HG02763 (cell line): Measurements from ENCODE around the gene TTLL12.
A peak's percentile ranks its signal among the peaks of the same experiment; 100 is the strongest.

Experiments
- ATAC-seq: cut with Tn5 transposase; IDR thresholded peaks from one replicate; pipeline ENCODE4 v1.9.1; 2021; ENCODE audit warnings: mild to moderate bottlenecking, moderate library complexity; ENCODE audit not compliant: unreplicated experiment

TTLL12 gene

DNA sequence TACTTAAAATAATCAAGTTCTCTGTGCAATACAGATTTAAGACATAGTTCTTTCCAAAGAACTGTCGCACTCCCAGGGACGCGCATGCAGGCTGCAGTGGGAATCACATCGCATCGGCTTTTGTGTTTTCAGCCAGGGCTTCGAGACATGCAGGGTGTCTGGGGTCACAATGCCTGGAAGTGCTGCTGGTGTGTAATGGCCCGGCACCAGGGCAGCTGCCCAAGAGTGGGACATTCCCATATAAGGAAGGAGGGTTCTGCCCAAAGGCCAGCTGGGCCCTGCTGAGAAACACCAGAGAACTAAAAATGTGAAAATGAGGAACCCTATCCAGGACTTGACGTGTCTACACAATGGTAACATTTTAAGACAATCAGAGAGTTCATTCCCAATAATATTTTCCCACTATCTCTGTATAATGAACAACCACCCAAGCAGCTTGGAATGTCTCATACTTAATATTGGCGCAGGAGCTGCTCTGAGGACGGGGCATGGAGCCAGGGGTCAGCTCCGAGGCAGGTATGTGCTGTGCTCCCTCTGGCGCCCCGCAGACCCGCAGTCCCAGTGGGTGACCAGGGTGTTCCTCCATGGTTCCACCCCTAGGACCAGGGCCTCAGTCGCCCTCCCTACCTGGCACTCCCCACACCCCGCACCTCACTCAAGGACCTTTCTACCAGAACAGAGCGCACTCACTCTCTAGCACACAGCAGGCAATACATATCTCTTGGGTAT, 55.0 kb downstream of the TTLL12 start:
- ATAC-seq = no peak

DNA sequence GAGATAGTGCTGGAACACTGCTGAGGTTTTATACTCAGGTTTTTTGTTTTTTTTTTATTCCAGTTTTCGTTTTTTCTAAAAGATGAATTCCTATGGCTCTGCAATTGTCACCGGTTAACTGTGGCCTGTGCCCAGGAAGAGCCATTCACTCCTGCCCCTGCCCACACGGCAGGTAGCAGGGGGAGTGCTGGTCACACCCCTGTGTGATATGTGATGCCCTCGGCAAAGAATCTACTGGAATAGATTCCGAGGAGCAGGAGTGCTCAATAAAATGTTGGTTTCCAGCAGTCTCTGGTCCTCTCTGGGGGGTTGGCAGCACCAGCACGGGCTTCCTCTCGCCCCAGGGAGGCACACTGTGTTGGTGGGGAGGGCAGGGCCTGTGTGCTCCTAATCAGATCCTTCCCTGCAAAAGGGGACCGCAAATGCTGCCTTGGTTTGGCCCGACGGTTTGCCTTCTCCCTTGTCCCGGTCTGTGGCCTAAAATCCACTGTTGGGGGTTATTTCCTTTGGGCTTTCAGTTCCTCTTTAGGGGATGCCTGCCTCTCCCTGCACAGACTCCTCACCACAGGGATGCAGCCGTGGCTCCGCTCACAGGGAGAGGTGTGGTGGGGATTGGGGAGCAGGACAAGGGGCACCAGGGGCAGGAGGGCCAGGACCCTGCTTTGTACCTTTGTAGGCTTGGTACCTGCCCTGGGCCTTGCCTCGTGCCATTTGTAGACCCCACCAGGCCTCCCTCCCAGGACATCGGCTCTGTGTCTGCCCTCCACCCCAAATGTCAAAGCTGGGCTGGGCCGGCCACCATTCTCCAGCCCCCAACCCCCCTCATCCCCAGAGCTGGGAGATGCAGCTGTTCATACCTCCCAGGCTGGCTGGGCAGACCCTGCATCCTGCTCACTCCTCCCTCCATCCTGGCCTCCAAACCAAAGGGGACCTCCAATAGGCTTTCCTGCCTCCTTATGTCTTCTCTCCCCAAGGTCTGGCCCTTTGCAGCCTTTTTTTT, 57.2 kb downstream of the TTLL12 start:
- no peak for ATAC-seq

DNA sequence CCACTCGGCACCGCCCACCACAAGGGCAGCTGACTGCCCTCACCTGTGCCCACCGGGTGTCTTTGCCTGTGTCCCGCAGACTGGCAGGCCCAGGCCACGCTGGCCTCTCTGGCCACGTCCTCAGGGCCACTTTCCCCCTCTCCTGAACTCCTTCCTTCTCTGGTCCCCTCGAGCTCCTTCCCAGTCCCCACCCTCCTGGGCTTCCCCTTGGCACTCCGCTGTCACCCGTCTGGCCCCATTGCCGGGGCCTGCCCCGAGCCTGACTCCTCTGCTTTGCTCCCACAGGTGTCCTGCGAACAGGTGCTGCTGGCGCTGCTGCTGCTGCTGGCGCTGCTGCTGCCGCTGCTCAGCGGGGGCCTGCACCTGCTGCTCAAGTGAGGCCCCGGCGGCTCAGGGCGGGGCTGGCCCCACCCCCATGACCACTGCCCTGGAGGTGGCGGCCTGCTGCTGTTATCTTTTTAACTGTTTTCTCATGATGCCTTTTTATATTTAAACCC, 58.0 kb downstream of the TTLL12 start:
- ATAC-seq = no peak

DNA sequence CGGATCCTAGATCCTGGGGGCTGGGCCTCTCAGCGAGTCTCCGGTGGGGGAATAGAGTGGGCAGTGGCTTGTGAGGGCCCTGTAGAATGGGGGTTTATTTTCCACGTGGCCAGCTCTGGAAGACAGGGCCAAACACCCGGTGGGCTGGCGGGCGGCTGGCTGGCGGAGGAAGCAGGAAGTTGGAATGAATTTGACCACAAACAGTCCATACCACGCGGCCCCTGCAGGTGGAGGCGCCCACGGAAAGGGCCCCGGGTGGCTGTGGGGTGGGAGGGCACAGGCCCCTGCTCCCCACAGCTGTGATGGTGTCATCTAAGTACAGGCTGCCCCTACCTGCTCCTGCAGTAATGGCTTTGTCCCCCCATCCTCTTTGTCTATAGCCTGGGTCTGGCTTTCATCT, 58.8 kb downstream of the TTLL12 start:
- ATAC-seq = no peak

DNA sequence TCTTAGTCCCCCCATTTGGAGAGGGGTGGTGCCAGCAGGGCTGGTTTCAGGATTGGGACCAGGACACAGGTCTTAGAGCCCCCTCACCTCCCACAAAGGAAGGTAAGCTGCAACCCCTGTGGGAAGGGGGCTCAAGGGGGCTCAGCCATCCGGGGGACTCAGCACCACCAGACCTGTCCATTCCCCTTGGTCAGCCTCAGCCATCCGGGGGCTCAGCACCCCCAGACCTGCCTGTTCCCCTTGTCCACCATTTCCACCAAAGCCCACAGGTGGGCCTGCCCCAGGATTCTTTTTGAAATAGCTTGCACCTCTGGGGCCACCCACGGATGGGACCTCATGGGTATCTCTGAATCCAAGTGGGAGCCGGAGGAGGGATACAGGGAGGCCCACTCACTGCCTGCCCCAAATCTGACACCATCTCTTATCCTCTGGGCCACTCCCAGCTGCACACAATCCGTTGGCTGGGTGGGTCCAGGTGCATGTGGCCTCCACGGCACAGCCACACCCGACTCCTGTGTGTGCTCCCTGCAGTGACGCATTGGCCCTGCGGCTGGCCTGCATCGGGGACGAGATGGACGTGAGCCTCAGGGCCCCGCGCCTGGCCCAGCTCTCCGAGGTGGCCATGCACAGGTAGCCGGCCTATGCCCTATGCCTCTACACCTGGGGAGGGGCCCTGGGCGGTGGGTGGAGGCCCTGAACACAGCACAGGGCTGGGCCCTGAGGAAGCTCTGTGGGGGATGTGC, 59.6 kb downstream of the TTLL12 start:
- no peak for ATAC-seq

DNA sequence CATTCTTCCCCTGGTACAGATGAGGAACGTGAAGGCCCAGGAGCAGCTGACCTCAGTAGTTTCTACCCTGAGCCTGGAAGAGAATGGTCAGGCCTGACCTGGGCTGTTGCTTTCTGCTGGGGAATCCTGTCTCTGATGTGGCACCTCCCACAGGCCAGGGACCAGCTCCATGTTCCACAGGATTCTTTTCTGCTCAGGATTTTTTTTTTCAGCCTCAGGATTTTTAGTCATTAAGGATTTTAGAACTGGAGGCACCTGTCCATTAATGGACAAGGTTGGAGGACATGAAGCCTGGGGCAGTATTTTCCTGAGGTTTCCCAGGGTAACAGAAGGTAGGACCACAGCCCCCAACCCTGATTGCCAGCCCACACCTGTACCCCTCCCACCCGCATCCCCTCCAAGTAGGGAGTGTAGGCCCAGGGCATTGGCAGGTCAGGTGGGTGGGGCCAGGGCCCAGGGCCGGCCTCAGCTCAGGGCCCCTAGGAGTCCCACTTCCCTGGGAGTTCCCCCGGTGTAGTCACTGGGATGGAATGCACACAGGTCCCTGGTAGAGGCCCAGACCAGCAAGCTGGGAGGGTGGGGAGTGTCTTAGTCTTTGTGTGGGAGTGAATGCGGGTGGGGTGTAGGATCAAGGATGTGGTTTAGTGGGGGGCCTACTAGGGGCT, 60.3 kb downstream of the TTLL12 start:
- ATAC-seq = no peak

DNA sequence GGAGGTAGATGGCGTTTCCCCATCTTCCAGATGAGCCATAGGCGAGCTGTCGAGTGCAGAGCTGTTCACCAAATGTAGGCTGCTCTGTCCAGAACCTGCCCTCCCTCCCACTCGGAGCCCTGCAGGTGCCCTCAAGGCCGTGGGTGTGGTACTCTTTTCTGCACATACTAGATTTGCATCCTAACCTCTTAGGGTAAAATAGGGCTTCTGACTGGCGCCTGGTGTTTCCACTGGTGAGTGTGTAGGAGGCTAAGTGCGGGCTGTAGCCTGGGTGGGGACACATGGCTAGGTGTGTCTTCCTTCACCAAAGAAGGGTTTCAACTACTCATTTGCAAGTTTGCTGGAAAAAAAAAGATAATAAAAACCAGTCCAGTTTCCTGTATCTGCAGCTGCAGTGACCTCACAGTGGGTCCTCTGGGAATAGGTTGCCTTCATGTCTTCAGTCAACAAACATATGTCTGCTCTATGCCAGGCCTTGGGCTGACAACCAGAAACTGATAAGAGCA, 67.9 kb downstream of the TTLL12 start:
- ATAC-seq = peak; percentile 61

DNA sequence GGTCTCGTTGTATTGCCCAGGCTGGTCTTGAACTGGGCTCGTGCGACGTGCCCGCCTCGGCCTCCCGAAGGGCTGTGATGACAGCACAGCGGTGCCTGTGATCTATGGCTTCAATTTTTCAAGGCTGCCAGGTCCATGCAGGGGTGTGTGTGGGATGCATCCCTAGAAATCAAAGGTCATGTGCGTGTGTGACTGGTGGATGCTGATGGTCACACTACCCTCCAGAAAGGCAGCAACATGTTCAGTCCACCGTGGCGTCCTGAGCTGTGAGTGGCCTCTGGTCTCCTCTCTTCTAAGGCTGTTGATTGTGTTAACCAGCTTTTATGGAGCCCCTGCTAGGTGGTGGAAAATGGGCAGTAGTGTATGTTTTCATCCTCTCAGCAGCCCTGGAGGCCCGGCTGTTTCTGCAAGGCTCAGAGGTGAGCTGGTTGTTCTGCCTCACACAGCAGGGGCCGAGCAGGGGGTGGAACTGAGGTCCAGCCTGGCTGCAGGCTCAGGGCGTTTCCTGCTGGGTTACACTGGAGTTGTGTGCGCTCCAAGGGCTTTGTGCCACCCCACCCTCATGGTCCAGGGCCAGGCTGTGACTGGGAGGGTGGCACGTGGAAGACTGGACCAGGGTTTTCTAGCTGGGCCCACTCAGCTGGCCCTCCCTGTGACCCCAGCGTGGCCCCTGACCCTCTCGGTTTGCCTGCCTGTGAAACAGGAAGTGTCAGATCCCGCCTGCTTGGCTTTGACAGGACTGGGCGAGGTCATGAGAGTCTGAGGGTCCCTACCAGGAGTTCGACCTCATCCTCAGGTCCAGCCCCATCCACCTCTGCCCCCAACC, 68.7 kb downstream of the TTLL12 start:
- no peak for ATAC-seq

DNA sequence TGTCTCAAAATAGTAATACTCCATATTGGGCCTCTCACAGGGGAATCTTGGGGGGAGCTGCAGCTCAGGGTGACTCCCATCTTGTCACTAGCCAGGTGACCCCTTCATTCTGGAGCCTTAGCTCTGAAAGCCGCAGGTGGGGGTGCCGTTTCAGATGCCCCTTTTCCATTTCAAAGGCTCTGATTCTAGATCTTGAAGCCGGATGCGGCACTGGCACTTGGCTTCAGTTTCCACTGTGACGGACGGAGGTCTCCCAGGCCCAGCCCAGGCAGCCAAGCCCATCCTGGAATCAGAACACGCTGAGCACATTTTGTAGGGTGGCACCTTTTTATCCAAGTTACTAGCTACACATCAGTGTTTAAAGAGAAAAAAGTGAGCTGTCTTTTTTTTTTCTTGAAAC, 70.0 kb downstream of the TTLL12 start:
- ATAC-seq = no peak
